ENCODE results near the gene HIPK2. TPM values are rescaled to one million over a fixed set of nuclear protein-coding genes. Genes with fewer than 3 reads are reported as not detected.

The HIPK2 gene
- polyA plus RNA-seq, 1 donor (not counting 4 experiments of a cell fraction or from before 2014, with no cell fraction given): 5.8 TPM

DNA sequence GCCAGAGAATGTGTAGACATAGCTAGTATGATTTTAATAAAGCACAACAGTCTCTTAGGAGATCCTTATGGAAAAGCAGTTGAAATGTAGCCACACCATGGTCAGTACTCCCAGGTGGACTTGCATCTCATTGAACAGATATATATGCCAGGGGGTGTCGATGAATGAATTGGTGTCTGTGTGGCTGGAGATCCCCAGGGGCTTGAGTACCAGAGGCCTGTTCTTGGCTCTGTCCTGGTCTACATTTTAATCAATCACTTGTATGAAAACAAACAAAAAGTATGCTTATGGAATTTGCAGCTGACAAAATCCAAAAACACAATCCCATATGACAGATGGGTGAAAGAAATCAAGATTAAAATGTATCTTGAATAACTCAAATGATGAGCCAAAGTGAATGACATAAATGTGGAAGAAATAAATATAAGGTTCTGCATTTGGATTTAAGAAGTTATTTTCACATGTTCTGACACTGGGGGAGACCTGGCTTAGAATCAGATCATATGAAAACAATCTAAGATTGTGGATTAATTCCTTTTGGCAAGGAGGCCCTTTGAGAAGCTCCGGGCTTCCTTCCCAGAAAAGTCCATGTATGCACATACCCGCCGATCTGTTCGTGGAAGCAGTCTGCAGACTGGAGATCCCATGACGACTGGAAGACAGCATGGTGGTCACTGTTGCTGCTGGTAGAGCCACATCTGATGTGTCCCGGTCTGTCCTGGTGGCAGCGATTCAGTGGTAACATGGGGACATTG lies 238.7 kb downstream of the HIPK2 start:
- no peak overlapping the region for H3K4me2 ChIP-seq (ENCODE audit: control insufficient read depth, extremely low read depth, insufficient read depth, low read depth, low read length)
- H3K9me1 ChIP-seq (ENCODE audit: control insufficient read depth, extremely low read depth, insufficient read depth, low read length): no peaks in the 10 kb centered on the region
- no peak overlapping the region for H3K4me3 ChIP-seq (ENCODE audit: control insufficient read depth in 2 of 3, extremely low read depth in 1 of 3, insufficient read depth in 2 of 3, low read depth in 1 of 3, low read length in 3 of 3)
- H3K27ac ChIP-seq (ENCODE audit: control insufficient read depth, insufficient read depth, low read length): no peak overlapping the region
- FAIRE-seq (no peak), DNase-seq (ENCODE audit: low read depth, low spot score) (no peak)
- no peaks in the 10 kb centered on the region for H3K36me3 ChIP-seq (ENCODE audit: control insufficient read depth in 2 of 2, extremely low read depth in 1 of 2, insufficient read depth in 2 of 2, low read length in 2 of 2)
- dilution Hi-C loops (cut with MboI; ENCODE audit: extremely low pct_ligation_motif_present, low sequenced_read_pairs): no loop called here
- no peaks in the 10 kb centered on the region for H3K4me1 ChIP-seq (ENCODE audit: control insufficient read depth, extremely low read depth, insufficient read depth, low read length)
- H2AFZ ChIP-seq (ENCODE audit: control insufficient read depth, low read length): no peak overlapping the region
- H3K9me3 ChIP-seq (ENCODE audit: control insufficient read depth, low read depth, low read length): no peaks in the 10 kb centered on the region
- peaks cover 13% of the 10 kb centered on the region for H3K27me3 ChIP-seq (ENCODE audit: control insufficient read depth, extremely low read depth, insufficient read depth, low read length)
- no peak for TF ChIP-seq EZH2 (IDR thresholded peaks at IDR 0.05; ENCODE audit: low read length)
- TF ChIP-seq, protein P1, sequence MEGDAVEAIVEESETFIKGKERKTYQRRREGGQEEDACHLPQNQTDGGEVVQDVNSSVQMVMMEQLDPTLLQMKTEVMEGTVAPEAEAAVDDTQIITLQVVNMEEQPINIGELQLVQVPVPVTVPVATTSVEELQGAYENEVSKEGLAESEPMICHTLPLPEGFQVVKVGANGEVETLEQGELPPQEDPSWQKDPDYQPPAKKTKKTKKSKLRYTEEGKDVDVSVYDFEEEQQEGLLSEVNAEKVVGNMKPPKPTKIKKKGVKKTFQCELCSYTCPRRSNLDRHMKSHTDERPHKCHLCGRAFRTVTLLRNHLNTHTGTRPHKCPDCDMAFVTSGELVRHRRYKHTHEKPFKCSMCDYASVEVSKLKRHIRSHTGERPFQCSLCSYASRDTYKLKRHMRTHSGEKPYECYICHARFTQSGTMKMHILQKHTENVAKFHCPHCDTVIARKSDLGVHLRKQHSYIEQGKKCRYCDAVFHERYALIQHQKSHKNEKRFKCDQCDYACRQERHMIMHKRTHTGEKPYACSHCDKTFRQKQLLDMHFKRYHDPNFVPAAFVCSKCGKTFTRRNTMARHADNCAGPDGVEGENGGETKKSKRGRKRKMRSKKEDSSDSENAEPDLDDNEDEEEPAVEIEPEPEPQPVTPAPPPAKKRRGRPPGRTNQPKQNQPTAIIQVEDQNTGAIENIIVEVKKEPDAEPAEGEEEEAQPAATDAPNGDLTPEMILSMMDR (optimal IDR thresholded peaks at IDR 0.05 in 1 of 3, IDR thresholded peaks at IDR 0.05 in 1 of 3, conservative IDR thresholded peaks at IDR 0.05 in 1 of 3; ENCODE audit: extremely low read depth in 1 of 3, insufficient read depth in 2 of 3, low read length in 3 of 3): no peak
- H4K20me1 ChIP-seq (ENCODE audit: control insufficient read depth, extremely low read depth, insufficient read depth, low read length): no peaks in the 10 kb centered on the region
- no peaks in the 10 kb centered on the region for H3K79me2 ChIP-seq (ENCODE audit: control insufficient read depth, insufficient read depth, low read length)
- H3K9ac ChIP-seq (ENCODE audit: control insufficient read depth, extremely low read depth, insufficient read depth, low read length): no peak overlapping the region

- Histone ChIP-seq H3K4me2 (ENCODE audit: control insufficient read depth, extremely low read depth, insufficient read depth, low read depth, low read length) (no peak overlapping the region), H3K36me3 (ENCODE audit: control insufficient read depth in 2 of 2, extremely low read depth in 1 of 2, insufficient read depth in 2 of 2, low read length in 2 of 2) (no peaks in the 10 kb centered on the region), H3K79me2 (ENCODE audit: control insufficient read depth, insufficient read depth, low read length) (no peaks in the 10 kb centered on the region), H3K9me3 (ENCODE audit: control insufficient read depth, low read depth, low read length) (no peaks in the 10 kb centered on the region), H3K9ac (ENCODE audit: control insufficient read depth, extremely low read depth, insufficient read depth, low read length) (no peak overlapping the region), H3K27ac (ENCODE audit: control insufficient read depth, insufficient read depth, low read length) (no peak overlapping the region), H3K27me3 (ENCODE audit: control insufficient read depth, extremely low read depth, insufficient read depth, low read length) (no peaks in the 10 kb centered on the region), H3K4me1 (ENCODE audit: control insufficient read depth, extremely low read depth, insufficient read depth, low read length) (no peaks in the 10 kb centered on the region), H3K4me3 (ENCODE audit: control insufficient read depth in 2 of 3, extremely low read depth in 1 of 3, insufficient read depth in 2 of 3, low read depth in 1 of 3, low read length in 3 of 3) (no peak overlapping the region), H4K20me1 (ENCODE audit: control insufficient read depth, extremely low read depth, insufficient read depth, low read length) (no peaks in the 10 kb centered on the region), H3K9me1 (ENCODE audit: control insufficient read depth, extremely low read depth, insufficient read depth, low read length) (no peaks in the 10 kb centered on the region), H2AFZ (ENCODE audit: control insufficient read depth, low read length) (no peak overlapping the region)
- DNase-seq (ENCODE audit: low read depth, low spot score): no peak
- FAIRE-seq: no peak
- dilution Hi-C loops (cut with MboI; ENCODE audit: extremely low pct_ligation_motif_present, low sequenced_read_pairs): no loop called here
- TF ChIP-seq EZH2 (IDR thresholded peaks at IDR 0.05; ENCODE audit: low read length): no peak
- TF ChIP-seq, protein P1 (optimal IDR thresholded peaks at IDR 0.05 in 1 of 3, IDR thresholded peaks at IDR 0.05 in 1 of 3, conservative IDR thresholded peaks at IDR 0.05 in 1 of 3; ENCODE audit: extremely low read depth in 1 of 3, insufficient read depth in 2 of 3, low read length in 3 of 3): no peak
Observed at GRCh38 chr7:139536152-139536551, 241.6 kb downstream of the HIPK2 start.
